Left kidney (tissue), 2 donors: ENCODE measurements around the gene STAG1. TPM values are rescaled to one million over a fixed set of nuclear protein-coding genes. Genes with fewer than 3 reads are reported as not detected.
"Not testable (repeated sequence)": the region's sequence is repeated elsewhere in the genome, so short reads cannot be mapped to it uniquely, and the experiment has no call there.

Experiments used
- DNase-seq: peaks from one replicate; pipeline ENCODE4 v3.0.0-alpha.2; 2013
- polyA plus RNA-seq: library from polyadenylated mRNA; unstranded; fragments of 120-200 nt; gene quantifications from one replicate; pipeline ENCODE4 v1.2.1, GENCODE V29; 2013; ENCODE audit not compliant: insufficient read length

The STAG1 gene
- polyA plus RNA-seq, 1 donor: 59.1 TPM

- DNase-seq: no peak
Observed at GRCh38 chr3:136404056-136404455, 348.1 kb downstream of the STAG1 start.

- no peak for DNase-seq
Observed at GRCh38 chr3:136396916-136397315, 355.3 kb downstream of the STAG1 start.

DNA sequence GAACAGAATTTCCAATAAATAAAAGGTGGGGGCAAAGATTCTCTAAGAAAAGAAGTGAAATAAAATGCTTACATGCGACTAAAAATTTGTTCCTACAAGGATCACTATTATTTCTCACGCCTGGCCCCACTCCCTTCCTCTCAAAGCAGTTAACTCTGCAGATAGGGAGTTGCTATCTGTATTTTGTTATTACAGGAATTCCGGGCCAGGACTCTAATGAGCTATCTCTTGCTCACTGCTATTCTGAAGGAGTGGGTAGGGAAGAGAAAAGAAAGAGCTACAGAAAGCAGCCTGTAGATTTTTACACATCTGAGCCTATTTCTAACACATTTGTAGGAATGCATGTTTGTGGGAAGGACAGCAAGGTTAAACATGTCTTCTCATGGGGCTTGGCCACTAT is 361.6 kb downstream of the STAG1 start:
- no peak for DNase-seq

DNA sequence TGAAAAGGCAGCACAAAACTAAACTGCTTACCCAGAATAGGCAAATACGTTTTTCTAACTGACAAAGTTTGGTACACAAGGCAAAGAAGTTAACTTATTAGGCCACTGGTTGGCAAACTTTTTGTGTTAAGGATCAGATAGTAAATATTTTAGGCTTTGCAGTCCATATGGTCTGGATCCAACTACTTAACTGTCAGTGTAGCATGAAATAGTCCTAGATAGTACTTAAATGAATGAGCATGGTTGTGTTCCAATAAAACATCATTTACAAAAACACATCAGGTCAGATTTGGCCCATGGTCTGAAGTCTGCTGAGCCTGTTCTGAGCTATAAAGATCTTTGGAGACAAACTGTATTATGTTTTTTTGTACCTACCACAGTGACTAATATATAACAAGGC is 365.1 kb downstream of the STAG1 start:
- DNase-seq: no peak

GRCh38 chr3:136385457-136385856 is 366.7 kb downstream of the STAG1 start:
- DNase-seq: no peak

GRCh38 chr3:136381051-136381450 is 371.1 kb downstream of the STAG1 start:
- DNase-seq: no peak

- no peak for DNase-seq
Observed at GRCh38 chr3:136380530-136380929, 371.6 kb downstream of the STAG1 start.

DNA sequence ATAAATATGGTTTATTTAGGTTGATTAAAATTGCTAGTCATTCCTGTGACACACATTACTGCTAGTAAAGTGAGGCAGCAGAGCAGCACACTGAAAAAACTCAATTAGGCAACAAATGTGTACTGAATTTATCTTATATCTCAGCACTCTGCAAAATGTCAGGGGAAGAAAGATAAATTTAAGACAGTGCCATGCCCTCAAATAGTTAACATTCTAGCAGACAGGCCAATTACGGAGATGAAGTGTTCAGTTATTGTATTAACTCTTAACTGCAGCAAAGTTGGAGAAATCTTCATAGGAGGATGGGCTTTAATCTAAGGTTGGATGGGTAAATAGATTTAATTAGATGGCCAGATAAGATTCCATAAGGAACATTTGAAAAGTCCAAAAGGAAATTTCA is 374.2 kb downstream of the STAG1 start:
- DNase-seq: no peak

- no peak for DNase-seq
Observed at GRCh38 chr3:136377508-136377907, 374.7 kb downstream of the STAG1 start.

GRCh38 chr3:136375800-136376199 is 376.4 kb downstream of the STAG1 start:
- DNase-seq: not testable (repeated sequence)

DNA sequence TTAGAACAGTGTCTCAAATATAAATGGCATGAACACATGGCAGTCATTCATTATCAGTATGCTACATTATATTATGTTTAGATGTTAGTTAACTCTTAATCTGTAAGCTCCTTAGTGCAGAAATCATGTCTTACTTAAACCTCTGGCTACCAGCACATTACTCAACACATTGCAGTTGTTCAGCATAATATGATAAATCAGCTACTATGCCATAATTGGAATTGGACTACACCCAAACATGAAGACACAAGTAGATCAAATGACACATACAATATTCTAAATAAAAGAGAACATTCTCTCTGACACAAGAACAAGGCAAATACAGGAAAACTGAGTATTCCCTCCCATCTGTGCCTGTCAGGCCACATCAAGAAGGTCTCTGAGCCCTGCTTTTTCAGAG is 385.9 kb downstream of the STAG1 start:
- no peak for DNase-seq

GRCh38 chr3:136353461-136353860 is 398.7 kb downstream of the STAG1 start:
- DNase-seq: no peak

- DNase-seq: no peak
Observed at GRCh38 chr3:136351905-136352304, 400.3 kb downstream of the STAG1 start.

GRCh38 chr3:136351351-136351750 is 400.8 kb downstream of the STAG1 start:
- no peak for DNase-seq

DNA sequence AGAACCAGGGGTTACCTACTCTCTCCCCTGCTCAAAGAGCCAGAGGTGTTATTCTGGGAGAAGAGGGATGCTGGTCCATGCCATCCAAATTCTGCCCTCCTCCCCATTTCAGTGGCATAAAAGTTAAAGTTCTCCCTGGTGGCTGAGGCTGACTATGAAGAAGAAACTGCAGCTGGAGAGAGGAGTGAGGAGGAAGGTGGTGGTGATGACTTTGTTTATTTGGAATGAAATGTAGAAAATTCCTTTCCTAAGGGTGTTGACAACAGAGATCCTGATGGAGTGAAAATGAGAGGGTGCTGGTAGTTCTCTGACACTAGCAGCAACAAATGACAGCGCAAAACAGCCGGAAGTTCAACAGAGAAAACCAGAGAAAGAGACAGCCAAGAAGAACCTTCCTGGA is 401.6 kb downstream of the STAG1 start:
- DNase-seq: no peak

DNA sequence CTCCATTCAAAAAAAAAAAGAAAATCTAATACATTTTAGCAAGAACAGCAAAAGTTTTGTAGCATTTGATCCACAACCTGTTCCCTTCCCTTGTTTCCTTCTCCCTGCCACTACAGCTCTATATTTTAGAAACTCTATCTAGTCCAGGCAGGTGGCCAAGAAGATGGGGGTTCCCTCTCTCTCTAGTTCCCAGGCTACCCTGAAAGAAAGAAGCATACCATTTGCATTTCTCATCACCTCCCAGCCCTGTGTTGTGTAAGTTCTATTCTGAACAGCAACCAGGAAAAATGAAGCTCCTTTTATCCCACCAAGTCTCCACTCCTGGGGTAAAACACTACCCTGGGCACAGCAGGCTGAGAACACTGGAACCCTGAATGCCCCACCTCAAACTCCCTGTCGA is 402.0 kb downstream of the STAG1 start:
- no peak for DNase-seq

DNA sequence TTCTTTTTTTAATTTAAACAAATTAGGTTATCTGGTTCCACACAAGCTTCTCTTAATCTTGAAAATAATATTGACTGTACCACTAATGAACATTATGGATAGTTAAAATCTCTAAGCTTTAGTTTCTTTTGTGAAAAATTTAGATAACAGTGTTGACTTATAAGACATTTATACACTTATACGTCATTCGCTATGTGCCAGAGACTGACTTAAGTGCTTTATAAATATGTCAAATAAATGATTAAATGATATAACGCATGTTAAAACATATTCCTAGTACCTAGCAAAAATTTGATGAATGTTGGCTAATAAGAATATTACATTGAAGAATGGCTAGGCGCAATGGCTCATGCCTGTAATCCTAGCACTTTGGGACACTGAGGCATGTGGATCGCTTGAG is 405.7 kb downstream of the STAG1 start:
- no peak for DNase-seq

DNA sequence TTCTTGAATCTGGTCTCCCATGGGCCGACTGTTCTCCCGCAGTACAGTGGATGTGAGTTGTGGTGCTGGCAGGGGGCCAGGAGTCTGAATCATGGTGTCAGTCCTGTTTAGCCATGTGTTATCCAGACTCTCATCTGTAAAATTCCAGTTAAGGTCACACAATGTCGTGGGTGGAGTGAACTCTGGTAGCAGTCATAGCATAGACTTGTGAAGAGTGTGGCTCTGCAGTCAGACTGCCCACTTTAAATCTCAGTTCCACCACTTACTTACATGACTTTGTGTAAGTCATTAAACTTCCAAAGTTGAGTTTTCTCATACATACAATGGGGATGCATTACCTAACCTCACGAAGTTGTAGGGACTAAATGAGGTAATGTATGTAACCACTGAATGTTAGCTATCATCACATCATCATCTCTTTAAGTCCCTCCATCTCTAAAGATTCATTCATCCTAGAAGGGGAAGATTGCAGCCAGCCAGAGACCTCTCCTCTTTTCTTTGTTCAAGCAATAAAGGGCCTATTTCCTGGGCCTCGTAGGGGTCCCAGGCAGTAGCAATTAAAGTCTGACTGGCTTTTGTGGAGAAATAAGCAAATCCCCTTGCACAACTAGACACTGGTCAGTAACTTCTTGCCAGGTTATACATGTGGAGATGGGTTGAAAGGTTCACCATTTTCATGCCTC is 408.2 kb downstream of the STAG1 start:
- DNase-seq: peak; percentile 3

DNA sequence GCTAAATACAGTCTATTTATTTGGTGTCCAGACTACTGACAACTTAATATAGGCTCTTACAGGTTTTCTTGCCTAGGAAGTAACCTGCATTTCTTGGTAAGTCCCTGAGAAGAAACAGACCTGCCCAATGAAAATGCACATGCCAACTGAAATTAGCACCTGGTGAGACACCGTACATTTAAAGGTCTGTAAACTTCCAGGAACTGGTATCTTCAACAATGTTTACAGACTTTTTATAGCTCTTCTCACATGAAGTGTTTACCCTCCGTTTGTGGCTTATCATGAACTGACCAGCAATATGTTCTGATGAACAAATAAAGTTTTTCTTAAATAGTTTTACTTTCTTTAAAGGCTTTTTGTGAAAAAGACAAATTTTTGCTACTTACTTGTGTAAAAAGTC is 408.7 kb downstream of the STAG1 start:
- DNase-seq: no peak

DNA sequence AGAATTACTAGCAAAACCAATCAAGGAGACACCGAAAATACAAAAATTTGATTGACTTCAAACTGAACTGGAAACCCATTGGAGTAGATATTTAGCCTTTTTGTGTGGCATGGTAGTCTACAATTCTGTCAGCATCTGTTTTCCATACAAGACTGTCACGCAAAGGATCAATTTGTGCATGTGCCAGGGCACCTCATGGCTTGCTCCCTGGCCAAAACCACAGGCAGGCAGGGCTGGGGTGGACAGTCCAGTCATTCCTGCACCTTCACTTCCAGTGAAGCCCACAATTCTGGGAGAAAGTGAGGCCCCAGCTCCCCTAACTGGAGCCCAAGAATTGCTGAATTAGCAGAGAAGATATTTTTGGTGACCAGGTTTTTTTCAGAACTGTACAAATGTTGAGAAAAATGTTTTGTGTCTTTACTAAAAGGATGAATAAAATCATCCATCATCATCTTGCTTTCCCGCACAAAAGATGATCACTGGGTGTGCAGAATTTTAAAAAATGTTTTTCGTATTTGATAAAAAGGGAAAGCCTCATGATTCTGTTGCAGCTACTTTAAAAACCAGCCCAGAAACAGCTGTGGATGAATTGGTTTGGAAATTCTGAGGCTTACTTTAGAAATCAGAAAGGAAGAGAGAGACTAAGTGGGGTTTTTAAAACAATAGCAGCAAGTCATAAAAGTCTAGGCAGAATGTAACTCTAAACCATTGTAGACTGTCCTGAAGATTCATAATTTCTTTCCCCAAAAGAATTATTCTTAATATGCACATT is 415.7 kb downstream of the STAG1 start:
- DNase-seq: no peak

DNA sequence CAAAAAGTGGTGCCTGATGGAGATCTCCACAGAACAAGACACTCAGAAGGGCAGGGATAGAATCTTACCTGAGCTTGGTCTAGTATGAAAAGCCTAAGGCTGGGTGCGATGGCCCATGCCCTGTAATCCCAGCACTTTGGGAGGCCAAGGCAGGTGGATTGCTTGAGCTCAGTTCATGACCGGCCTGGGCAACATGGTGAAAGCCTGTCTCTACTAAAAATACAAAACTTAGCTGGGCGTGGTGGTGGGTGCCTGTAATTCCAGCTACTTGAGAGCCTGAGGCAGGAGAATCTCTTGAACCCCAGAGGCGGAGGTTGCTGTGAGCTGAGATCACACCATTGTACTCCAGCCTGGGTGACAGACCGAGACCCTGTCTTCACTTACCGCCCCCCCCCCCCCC is 417.5 kb downstream of the STAG1 start:
- not testable (repeated sequence) for DNase-seq

DNA sequence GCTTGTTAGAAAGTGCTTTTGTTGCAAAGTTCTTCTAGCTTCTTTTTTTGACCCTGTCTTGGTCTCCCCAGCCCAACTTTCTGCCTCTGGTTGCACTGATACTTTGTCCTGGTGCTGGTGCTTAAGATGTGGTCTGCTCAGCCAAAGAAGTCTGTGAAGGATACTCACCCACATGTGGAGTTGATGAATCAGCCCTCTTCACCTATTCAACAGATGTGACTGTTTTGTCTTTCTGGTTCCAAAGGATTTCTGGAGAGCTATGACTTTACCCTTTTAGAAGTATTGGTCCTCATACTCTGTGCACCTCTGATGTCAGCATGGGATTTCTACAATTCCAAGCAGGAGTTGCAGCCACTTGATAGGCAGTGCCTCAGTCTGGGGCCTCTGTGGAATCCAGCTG is 418.0 kb downstream of the STAG1 start:
- DNase-seq: no peak

DNA sequence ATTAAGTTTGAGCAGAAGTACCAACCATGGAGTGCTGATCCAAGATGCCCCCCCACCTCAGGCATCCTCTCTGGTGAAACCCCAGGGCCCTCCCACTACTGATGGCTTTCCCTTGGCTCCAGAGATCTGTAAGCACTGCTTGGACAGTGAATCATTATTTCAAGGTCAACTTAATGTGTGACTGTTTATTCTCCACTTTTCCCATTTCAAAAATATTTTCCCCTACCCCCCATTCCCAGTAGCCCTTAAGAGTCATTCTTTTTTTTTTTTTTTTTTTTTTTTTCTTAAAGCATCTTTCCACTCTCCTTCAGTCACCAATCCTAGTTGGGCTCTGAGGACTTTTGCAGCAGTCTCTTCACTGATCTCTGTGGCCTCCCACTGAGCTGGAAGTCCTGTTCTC is 419.4 kb downstream of the STAG1 start:
- DNase-seq: no peak

DNA sequence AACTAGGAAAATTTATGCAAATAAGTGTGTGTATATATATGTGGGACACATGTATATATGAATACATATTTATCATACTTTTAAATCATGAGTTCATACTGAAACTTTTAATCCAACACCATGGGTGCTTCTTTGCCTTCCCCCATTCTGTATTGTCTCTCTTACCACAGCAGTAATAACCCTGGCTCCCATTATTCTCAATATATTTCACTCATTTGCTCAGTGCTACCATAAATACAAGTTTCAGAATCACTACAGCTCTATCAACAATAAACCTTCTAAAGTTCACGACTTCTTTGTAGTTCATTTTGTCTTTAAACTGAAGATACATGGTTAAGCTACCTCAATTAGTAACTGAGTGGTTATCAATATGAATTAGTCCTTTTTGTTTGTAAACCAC is 419.9 kb downstream of the STAG1 start:
- no peak for DNase-seq
